DMS 273 (cell line): ENCODE results near the gene JUN.
A peak's percentile ranks its signal among the peaks of the same experiment; 100 is the strongest.
"Not testable (repeated sequence)": the region's sequence is repeated elsewhere in the genome, so short reads cannot be mapped to it uniquely, and the experiment has no call there.

Source experiments
- DNase-seq: peaks from one replicate; lab custom pipeline; 2025; ENCODE audit not compliant: unreplicated experiment; lab: John Stamatoyannopoulos, UW

Gene JUN

DNA sequence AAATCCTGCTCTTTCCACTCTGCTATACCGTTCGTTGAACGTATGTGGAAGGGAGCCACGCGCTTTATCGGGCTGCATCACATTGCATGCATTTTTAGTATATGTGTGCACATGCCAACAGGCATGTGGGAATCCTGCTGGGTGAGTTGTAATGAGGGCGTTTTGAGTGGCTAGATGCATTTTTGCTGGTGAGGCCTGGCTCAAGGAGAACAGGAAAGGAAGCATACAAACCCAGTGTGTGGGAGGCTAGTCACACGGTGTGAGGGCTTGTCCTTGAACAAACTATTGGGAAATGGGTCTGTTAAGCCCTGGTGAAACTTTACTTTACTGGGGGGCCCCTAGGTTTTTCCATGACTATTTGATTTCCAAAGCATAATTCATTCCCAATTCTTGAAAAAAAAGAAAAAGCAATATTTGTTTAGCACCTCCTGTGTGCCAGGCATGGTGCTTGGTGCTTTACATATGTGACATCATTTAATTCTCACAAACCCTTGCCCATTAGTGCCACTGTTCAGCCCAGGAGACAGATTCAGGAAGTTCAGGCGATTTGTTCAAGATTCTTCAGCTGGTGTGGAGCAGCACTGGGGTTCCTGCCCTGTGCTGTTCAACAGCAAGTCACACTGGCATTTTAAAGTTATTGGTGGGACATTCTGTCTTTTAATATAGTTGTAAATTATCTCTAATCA, 25.6 kb upstream of the JUN start:
- DNase-seq, result no peak

GRCh38 chr1:58808077-58808476, 24.2 kb upstream of the JUN start:
- no peak for DNase-seq

DNA sequence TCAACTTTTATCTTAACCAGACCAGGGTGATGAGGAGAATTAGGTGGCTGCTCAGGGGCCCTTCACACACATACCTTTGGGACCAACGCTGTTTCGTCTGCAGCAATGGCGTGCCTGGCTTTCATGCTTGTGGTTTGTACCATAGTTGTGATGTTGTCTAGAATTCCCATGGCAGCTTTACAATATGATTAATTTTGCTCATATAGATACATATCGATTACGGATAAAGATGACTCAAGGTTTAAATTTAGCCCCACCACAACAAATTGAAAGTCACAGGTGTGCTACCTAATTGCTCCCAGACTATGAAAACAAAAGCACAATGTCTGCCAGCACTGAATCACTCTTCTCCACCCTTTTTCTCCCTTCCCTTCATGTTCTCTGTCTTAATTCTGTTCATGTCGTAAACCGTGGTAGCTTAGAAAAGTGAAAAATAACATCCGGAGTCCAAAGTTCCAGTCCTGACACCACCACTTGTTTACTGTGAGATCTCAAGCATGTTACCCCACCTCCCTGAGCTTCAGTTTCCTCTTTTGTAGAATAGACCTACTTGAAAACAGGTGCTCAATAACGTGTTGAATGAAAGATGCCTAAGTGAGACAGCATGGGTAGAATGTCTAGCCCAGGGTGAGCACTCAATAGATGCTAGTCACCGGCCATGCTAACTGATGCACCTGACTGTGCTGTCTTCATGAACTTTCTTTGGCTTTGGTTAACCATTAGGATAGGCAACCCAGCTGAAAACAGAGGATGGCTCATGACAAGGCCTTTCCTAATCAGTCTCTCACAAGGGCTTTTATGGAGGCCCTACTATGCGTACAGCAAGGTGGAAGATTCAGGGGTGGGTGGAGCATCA, 22.1 kb upstream of the JUN start:
- DNase-seq, result no peak

GRCh38 chr1:58804853-58805565, 21.2 kb upstream of the JUN start:
- DNase-seq, result no peak

- DNase-seq, result no peak
Measured at GRCh38 chr1:58803858-58804257, 20.0 kb upstream of the JUN start.

DNA sequence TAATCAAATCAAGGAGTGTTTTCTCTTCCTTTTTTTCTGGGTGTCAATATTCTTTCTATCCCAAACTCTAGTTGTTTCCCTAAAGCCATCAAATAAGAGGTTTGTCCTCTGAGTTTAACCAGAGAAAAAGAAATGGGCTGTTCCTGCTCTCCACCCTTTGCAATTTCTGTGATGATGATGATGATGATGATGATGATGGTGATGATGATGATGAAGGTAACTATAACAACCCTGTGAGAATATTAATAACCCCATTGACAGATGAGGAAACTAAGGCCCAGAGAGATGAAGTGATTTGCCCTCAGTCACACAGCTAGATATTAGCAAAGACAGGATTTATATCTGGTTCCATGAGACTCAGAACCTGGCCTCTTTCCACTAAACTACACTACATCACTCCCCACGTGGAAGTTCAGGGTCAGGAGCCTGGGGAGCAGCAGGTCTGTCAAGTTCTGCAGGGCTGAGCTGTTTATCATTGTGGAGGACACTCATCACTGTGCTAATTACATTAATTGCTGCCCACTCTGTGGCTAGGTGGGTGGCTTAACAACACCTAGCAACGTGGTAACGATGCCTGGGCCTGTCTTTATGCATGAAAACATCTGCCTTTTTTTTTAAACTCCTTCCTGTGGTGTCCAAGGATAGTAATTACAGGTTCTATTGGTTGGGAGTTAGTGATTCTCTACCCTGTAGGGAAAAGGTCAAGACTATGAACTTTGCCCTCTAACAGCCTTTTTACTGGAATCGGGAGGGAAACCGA, 19.0 kb upstream of the JUN start:
- peak; percentile 16 for DNase-seq

GRCh38 chr1:58801286-58801685, 17.4 kb upstream of the JUN start:
- not testable (repeated sequence) for DNase-seq

DNA sequence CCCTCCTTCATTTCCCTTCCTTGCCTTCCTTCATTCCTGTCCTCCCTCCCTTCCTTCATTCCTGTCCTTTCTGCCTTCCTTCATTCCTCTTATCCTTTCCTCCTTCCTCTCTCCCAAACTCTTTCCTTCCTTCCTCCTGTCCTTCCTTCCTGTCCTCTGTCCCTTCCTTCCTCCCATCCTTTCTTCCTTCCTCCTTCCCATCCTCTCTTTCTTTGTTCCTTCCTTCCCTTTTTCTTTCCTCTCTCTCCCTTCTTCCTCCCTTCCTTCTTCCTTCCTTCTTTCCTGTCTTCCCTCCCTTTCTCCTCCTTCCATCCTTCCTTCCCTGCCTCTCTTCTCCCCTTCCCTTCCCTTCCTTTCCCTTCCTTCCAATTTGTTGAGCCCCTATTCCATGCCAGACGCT, 15.8 kb upstream of the JUN start:
- DNase-seq, result no peak

DNA sequence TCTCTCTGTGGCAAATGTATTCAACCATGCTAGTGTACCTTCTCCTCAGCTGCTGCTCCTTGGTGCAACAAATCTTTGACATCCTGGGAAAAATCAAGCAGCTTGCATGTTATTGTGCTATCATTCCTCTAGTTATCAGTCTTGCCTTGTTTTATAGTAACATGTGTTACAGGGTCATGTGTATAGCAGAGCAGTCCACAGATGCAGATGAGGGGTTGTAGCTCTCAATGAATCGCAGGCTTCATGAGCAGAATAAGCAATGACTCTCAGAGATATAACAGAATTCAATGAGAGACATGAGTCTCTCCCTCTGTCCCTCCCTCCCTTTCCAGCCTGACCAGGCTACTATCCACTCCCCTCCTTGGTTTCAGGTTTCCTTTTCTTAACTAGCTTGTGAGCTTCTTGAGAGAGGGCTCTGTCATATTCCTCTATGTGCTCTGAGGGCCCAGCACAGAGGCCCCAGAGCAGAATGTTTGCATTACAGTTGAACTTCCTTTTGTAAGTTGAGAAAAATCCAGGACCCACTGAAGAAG, 15.1 kb upstream of the JUN start:
- DNase-seq, result no peak

DNA sequence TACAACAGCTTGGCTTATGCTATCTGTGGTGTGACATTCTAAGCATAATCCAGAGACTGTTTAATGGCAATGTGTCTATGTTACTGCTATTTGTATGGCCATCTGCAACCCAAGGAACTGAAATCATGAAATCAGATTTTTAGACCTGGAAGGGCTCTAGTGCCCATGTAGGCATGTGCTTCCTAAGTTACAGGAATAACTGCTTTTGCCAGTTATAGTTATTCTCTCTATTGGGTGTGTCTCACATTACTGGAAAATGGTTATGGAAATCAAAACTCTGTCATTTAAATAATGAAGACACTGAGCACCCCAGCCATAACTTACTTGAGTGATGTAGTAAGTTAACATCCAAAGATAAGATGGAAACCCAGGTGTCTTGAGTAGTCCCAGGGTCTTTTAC, 12.6 kb upstream of the JUN start:
- no peak for DNase-seq

GRCh38 chr1:58794585-58794984, 10.7 kb upstream of the JUN start:
- DNase-seq, result no peak

DNA sequence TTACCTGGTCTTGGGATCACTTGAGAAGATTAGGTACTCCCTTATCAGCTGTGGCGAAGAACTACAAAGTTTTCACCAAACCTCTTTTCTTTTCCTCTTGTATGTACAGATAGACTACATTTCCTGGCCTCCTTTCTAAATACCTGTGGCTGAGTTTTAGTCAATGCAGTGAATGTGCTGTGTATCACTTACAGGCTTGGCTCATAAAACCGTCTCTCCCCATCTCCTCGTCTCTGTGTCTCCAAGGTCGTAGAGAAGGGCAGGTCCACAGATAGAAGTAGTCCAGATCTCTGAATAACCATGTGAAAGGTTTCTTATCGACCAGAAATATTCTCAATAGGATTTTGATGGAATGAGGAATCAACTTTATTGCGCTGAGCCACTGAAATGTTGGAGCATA, 9.0 kb upstream of the JUN start:
- DNase-seq, result no peak

DNA sequence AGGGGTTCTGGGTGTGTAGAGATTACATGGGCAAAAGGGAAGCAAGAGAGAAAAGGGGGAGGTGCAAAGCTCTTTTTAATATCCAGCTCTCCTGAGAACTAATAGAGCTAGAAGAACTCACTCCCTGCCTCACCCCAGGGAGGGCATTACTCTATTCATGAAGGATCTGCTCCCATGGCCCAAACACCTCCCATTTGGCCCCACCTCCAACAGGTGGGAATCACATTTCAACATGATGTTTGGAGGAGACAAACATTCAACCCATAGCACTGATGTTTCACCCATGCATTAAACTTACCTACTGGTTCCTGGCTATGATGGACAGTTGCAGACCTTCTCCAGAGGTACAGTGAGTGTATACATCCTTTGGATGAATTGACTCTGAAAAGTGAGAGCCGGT, 7.3 kb upstream of the JUN start:
- no peak for DNase-seq

- no peak for DNase-seq
Measured at GRCh38 chr1:58789996-58790660, 6.3 kb upstream of the JUN start.

GRCh38 chr1:58789322-58789856, 5.5 kb upstream of the JUN start:
- DNase-seq, result no peak

DNA sequence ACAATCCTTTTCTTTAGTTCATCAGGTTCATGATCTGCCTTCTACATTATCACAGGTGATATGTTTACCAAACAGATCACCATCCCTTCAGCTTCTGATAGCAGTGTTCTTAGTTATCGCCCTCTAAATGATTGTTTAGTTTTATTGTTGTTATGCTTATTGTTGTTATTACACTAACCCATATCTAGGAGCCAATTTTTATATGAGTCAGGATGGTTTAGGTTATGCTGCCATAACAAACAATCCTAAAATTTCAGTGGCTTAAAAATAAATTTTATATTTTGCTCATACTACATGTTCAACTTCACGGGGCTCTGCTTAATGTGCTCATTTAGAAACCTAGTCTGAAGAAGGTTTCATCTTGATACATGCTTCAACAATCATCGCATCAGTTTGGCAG, 4.4 kb upstream of the JUN start:
- no peak for DNase-seq

- peak; percentile 6 for DNase-seq
Measured at GRCh38 chr1:58786927-58787245, 3.0 kb upstream of the JUN start.

DNA sequence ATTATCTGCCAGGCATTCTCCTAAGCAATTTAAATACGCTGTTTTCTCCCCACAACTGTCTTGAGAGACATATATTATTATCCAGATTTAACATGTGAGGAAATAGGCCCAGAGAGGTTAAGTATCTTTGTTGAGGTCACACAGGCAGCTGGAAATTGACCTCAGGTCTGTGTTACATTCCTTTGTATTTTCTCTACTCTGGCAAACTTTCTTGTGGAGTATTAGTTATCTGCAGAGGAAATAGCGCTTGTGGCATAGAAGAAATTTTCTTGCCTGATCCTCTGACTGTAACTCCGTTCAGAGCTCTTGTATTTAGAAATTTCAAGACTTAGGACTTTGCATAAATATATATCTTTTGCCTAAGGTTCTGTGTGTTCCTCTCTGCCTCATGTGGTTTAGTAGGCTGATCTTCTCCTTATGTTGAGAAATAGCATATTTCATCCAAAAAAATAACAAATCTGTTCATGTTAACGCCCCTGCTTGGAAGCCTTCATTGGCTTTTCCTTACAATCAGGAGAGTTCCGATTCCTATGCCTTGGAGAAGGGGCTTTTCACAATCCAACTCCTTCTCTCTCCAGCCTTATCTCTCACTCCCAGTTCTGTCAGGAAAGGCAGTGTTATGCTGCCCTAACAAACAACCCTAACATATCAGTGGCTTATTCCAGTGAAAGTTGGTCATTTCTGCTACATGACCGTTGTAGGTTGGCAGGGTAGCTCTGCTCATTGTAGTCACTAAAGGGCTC, 2.5 kb upstream of the JUN start:
- DNase-seq, result no peak

- DNase-seq, result peak; percentile 89
Measured at GRCh38 chr1:58785442-58786058, 1.7 kb upstream of the JUN start.
